Stimulated activated CD4-positive, alpha-beta T cell treated with anti-CD3 and anti-CD28 coated beads, Interleukin-4, amount 100 ng/mL, for 24 hours (primary cell): ENCODE results near the gene ACLY.
"Not testable (repeated sequence)": the region's sequence is repeated elsewhere in the genome, so short reads cannot be mapped to it uniquely, and the experiment has no call there.

Source experiments
- DNase-seq: peaks from one replicate; pipeline ENCODE4 v3.0.0-alpha.2; 2020

The ACLY gene

DNA sequence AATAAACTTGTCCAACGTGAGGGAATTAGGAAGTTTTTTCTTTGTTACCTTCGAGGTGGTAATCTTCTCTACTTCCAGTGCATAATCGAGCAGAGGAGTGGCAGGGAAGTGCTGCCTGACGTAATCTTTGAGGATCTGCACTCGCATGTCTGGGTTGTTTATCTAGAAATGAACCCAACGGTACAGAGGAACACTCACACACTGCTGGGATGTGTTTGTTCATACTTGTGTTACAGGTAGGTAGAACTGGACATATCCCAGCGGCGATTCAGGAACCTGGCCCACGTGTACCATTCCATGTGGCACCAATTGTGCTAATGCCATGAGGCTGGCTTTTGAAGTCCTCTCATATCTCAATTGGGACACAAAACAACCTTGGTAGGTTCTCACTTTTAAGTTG, 49.3 kb downstream of the ACLY start:
- no peak for DNase-seq

DNA sequence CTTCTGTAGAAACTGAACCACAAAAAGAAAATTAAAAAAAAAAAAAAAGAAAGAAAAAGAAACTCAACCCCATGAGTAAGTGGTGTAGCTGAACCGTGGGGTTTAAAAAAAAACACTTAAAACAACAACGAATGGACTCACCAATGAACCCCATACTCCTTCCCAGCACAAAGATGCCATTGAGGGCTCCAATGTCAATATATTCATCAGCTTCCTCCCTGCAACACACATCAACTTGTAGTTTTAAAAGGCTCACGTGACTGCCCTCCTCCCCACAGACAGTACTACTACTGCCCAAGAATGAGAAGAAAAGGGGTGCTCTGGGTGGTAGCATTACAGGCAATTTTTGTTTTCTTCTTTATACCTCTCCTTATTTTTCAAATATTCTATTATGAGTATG, 50.2 kb downstream of the ACLY start:
- no peak for DNase-seq

DNA sequence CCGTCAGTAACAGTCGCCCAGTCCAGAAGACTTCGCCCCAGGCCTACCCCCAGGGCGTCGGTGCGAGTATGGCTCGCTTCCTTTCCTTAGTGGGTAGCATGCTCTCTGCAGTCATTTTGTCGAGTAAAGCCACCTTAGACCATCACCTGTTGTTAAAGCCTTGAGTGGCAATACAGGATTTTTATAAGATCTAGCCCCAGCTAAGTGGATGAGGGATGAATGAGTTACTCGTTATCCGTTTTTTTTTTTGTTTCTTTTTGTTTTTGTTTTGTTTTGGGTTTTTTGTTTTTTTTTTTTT, 53.2 kb downstream of the ACLY start:
- no peak for DNase-seq

DNA sequence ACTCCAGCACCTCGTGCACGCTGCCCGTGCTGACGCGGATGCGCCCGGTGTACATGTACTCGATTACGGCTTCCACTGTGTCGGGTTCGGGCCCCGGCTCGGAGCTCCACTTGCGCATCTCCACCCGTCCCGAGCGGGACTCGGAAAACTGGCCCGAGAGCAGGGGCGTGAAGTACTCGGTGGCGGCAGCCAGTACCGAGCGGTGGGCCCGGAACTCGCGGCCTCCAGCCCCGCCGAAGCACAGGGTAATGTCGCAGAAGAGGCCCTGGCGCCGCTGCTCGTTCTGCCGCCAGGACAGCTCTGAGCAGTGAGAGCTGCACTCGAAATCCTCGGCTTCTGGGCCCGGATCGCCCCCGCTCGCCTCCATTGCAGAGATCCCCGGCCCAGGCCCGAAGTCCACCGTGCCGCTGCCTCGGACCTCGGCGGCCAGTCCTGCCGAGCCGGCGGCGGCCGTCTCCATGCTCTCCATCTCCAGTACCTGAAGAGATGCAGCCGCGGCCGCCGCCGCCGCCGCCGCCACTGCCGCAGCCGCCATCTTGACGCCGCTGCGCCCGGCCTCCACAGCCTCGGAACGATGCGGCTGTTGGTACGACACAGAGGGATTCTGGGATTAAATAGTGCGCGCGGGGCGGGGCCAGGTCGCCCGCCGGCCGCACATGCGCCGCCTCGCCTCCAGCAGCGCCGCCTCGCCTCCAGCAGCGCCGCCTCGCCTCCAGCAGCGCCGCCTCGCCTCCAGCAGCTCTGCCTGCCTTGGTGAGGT, 53.7 kb downstream of the ACLY start, which contains the start of gene KLHL11:
Gene KLHL11 (minus strand): TSS at position 588 of the 760 bp plus-strand sequence. CDS start 53 bp downstream, at position 535.
- DNase-seq = peak; percentile 89

DNA sequence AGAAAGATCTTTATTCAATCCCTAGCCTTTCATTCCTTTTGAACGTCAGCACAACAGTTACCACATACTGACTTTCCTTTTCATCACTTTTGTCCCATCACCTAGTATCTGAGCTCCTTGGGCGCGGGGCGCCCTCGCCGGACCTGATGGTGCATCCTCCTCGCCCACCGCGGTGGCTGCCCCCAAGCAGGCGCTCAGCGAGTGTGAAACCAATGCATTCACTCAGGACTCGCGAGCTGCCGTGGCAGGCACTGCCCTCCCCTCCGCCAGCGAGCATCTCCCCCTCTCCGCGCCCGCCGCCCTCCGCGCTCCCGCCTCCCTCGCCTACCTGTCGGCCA, 54.3 kb downstream of the ACLY start:
- DNase-seq = no peak

DNA sequence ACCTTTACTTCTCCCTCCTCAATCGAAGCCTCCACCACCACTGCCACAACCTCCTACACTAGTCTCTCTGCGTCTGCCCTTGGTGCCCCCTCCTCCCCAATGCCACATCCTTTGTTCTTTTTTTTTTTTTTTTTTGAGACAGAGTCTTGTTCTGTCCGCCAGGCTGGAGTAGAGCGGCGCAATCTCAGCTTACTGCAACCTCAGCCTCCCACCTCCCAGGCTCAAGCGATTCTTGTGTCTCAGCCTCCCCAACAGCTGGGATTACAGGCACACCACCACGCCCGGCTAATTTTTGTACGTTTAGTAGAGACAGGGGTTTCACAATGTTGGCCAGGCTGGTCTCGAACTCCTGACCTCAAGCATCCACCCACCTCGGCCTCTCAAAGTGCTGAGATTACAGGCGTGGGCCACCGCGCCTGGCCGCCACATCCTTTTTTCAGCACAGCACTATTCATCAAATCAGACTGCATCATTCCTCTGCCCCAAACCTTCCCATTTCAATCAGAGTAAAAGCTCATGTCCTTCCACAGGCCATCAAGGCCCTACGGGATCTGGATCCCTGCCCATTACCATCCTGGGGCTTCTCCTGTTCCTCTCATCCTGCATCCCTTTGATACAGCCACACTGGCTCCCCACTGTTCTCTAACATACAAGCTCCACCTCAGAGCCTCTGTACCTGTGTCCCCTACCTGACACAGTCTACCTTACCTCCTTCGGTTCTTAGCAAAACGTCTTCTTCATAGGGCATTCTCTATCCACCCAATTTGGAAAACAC, 55.5 kb downstream of the ACLY start:
- peak; percentile 22 for DNase-seq

DNA sequence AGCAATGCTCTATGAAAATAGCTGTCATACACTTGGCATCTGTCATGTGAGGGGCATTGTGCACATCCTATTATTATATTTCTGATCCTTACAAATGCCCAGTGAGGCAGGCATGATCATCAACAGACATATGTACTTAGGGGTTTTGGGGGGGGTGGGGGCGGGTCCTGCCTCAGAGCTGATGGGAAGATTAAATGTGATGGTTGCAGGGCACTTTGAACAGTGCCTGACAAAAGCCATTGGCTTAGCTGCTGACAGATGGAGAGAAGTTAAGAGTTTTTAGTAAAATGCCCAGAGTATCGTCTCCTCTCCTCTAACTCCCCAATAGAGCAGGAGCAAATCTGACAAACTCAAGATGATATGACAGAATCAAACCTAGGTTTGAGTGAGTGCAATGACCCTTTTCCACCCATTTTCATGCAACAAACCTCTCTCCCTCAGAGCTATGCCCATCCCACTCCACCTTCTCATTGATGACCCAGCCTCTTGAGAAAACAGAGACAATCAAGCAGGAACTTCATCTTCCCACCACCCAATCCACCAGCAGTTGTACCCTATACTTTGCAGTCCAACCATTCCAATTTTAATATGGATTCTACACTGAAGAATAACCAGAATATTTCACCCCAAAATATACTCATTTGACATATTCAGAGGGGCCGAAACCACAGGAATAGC, 58.4 kb downstream of the ACLY start:
- DNase-seq = no peak

DNA sequence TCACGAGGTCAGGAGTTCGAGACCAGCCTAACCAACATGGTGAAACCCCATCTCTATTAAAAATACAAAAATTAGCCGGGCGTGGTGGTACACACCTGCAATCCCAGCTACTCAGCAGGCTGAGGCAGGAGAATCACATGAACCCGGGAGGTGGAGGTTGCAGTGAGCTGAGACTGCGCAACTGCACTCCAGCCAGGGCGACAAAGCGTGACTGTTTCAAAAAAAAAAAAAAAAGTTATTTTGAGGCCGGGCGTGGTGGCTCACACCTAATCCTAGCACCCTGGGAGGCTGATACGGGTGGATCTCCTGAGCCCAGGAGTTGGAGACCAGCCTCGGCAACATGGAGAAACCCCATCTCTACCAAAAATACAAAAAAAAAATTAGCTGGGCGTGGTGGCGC, 67.4 kb downstream of the ACLY start:
- not testable (repeated sequence) for DNase-seq

DNA sequence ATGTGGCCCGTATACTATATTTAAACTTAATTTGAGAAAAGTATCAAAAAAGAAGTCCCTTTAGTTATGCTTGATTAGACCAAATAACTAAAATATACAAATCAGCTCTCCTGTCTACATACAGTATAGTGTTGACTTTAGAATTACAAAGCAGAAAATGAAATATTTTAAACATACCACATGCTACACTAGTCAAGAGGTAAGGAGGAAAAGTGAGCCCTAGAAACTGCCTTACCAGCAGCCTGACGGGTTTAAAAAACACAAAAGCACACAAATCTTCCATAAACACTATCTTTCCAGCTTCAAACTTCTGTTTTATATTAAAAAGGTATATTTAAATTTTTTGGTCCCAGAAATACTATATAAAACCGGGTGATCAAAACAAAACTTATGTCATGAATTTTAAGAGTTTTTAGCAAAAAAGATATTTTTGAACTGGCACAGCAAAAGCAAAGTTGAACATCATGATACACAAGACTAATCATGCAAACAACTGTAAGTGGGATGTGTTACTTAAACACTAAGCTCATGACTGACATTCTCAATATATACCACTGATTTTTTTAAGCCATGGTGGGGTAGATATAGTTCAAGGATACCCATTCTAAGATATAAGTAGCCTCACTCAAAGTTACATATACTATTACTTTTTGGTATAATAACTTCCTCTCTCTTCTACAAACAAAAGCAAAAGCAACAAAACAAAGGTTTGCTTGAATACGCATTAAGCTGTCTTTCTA, 69.3 kb downstream of the ACLY start:
- no peak for DNase-seq

DNA sequence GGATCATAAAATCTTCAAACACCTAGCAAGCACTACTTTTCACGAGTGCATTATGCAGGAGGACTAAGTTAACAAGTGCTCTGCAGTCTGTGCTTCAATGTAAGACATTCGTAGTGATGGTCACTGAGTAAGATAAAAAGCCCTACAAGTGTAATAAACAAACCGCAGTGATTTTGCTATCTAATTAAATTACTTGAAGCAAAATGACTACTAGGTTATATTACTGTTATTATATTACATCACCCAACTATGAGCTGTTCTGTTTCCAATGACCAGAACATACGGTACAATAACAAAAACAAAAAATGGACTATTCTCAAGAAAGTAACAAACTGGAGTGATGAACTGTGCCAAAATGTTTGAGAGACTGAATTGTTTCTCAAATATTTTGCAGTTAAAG, 70.0 kb downstream of the ACLY start:
- DNase-seq = no peak

DNA sequence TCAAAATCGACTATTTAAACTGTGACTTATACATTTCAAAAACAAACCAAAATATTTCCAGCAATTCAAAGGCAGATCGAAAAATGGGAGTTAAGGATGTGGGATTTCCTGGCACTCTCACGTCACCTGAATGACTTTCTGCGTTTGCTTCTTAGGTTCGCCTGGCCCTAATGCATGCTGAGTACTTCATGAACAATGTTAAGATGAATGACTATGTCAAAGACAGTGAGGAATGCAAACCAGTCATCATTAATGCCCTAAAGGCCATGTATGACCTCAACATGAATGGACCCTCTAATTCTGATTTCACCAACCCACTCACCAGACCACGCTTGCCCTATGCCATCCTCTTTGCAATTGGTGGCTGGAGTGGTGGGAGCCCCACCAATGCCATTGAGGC, 73.8 kb downstream of the ACLY start:
- DNase-seq = no peak

DNA sequence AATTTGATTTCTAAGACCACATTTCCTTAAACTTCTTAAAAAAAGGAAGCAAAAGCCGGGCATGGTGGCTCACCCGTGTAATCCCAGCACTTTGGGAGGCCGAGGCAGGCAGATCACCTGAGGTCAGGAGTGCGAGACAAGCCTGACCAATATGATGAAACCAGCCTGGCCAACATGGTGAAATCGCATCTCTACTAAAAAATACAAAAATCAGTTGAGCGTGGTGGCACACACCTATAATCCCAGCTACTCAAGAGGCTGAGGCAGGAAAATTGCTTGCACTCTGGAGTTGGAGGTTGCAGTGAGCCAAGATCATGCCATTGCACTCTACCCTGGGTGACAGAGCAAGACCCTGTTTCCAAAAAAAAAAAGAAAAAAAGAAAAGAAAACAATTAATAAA, 78.0 kb downstream of the ACLY start:
- DNase-seq = not testable (repeated sequence)

DNA sequence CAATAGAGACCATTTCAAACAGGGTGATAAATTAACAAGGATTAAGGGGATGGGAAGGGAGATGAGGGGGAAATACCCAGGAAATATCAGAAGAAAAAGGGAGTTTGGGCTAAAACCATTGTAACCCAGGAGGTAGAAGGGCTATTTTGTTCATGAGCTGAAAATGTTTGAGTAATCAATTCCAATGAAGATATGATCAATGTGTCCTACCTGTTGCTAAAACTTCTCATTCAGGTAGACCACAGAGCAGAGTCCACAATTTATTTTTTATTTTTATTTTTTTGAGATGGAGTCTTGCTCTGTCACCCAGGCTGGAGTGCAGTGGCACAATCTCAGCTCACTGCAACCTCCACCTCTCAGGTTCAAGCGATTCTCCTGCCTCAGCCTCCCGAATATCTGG, 79.3 kb downstream of the ACLY start:
- DNase-seq = not testable (repeated sequence)

DNA sequence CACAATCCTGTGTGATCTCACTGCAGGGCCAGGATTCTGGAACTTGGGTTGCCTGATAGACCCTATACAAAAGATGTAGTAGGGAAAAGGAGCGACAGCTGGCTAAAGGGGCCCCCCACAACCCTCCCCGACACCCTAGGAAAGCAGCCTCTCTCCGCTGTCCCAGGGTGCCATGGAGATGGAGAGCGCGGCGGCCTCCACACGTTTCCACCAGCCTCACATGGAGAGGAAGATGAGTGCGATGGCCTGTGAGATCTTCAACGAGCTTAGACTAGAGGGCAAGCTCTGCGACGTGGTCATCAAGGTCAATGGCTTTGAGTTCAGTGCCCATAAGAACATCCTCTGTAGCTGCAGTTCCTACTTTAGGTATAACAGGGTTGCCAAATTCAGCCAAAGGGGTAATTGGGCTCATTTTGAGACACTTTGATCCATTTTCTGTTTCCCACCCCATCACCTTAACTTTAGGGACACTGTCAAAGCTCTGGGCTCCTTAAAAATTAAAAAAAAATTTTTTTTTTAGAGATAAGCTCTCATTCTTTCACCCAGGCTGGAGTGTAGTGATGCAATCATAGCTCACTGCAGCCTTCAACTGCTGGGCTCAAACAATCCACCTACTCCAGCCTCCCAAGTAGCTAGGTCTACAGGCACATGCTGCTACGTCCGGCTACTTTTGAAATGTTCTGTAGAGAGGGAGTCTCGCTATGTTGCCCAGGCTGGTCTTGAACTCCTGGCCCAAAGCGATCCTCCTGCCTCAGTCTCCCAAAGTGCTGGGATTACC, 80.8 kb downstream of the ACLY start, which contains the start of gene KLHL10:
Gene KLHL10 (plus strand): TSS at position 65 of the 778 bp plus-strand sequence. CDS start 108 bp downstream, at position 173.
- no peak for DNase-seq

DNA sequence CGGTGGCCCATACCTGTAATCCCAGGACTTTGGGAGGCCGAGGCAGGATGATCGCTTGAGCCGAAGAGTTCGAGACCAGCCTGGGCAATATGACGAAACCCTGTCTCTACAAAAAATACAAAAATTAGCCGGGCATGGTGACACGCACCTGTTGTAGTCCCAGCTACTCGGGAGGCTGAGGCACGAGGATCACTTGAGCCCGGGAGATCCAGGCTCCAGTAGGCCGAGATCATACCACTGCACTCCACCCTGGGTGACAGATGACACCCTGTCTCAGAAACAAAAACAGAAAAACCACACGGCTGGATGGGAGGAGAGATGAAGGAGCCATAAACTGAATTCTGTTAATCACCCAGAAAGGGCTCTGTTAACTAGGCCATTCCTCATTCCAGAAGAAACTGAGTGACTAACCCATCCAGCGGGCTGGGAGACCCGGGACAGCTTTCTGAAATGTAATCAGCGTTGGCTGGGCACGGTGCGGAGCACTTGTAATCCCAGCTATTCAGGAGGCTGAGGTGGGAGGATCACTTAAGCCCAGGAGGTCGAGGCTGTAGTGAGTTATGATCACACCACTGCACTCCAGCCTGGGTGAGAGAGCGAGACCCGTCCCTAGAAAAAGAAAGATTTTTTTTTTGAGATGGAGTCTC, 82.1 kb downstream of the ACLY start:
- DNase-seq = no peak

DNA sequence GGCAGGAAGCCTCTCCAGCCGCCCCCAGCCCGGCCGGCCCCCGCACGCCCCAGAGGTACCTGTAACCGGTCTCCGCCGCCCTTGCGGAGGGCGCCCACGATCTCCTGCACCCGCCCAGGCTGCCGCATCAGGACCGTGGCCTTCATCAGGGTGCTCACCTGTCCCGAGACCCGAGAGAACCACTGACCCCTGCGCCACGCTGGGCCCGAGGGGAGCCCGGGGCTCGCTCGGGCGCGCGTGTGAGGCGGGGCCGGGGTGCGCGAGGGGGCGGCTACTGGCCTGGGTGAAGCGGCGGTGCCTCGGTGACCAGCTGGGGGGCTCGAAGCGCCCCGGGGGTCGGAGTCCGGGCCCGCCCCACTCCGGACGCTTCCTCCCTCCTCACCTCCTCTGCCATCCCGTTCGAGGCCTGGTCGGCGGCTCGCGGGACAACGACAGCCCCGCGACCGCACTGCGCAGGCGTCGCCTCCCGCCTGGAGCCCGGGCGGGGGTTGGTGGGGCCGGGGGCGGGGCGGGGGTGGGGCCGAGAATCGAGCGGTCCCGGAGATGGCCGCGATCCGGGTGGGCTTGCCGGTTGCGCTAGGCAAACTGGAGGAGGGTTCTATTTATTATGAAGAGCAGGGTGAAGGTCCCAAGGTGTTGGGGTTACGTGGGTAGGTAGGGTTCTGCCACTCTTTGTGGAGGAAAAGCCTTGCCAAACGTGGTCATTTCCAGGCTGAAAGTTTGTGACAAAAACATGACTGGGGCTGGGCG, 82.8 kb downstream of the ACLY start, which contains the start of gene NT5C3B:
Gene NT5C3B (minus strand): TSS at position 433 of the 750 bp plus-strand sequence. CDS start 39 bp downstream, at position 394.
- DNase-seq = peak; percentile 42

DNA sequence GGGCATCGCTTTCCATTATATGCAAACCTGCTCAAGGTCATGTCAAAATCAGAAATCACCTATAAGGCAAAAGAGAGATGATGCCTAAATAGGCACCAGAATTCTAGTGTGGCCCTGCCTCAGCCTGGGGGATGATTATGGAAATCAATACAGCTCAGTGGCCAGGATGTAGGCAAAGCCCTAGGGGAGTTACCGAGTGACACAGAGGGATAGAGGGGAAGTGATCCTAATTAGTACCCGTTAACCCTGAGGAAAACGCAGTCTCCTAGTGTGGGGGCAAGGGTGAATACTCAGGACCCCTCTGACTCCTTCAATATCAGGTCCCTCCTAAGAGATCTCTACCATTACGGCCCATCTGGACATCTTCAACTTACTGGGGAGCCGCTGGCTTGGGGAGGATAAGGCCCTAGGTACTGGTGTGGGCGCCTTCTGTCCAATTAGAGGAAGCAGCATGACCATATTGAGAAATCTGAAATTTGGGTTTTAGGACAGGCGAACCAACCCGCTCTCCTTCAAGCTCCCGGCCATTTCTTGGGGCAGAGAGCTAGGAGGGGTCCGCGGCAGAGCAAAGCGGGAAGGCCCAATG, 83.4 kb downstream of the ACLY start:
- no peak for DNase-seq

DNA sequence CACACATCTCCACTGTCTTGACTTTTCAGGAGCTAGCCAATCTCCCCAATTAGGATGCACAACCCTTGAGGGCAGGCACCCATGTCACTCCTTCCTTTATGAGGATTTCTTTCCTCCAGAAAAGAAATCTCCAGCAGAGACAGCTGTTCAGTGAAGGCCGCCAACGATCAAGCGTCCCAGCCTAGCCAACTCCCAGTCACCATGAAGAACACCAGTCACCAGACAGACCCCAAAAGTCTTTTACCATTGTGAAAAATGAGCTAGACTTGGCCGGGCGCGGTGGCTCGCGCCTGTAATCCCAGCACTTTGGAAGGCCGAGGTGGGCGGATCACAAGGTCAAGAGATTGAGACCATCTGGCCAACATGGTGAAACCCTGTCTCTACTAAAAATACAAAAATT, 88.8 kb downstream of the ACLY start:
- not testable (repeated sequence) for DNase-seq

DNA sequence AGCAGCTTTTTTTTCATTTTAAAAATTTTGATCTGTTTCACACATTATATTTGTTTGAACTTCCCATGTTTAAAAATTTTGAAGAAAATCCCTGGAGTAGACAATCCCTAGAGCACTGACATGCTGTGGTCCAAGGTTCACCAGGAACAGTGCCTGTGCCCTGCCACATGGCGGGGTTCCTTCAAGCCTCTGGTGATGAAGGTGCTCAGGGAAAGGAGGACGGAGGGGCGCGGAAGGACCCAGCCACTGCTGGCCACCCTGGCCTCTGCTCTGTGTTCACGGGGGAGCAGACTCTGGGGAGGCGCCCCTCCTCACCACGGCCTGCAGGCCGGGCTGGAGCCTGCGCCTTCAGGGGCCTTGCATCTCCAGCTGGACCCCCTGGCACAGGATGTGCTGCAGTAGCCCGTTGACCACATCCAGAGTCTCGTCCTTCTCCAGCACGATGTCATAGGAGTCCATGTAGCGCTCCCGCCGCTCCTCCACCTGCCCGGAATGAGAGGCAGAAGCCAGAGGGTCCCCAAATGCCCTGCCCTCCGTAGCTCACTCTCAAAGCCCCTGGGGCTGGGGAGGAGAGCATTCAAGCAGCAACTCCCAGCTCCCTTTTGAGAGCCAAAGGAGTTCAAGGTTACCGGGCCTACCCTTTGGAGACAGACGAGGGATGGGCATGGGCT, 93.4 kb downstream of the ACLY start:
- DNase-seq = no peak

DNA sequence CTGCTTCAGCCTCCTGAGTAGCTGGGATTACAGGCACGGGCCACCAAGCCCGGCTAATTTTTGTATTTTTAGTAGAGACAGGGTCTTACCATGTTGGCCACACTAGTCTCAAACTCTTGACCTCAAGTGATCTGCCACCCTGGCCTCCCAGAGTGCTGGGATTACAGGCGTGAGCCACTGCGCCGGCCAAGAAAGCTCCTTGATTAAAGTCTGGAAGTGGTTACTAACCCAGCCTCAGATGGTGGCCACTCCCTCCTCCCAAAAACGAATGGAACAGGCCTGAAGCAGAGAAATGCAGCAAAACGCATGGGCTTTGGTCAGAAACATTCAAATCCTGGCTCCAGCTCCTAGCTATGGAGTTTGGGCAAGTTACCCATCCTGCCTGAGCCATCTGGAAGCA, 94.7 kb downstream of the ACLY start:
- no peak for DNase-seq
